ENCODE results near the gene SLC35F1.
"Not testable (repeated sequence)": the region's sequence is repeated elsewhere in the genome, so short reads cannot be mapped to it uniquely, and the experiment has no call there.

The SLC35F1 gene

GRCh38 chr6:117924690-117925089 lies 17.6 kb downstream of the SLC35F1 start:
- no peak for FAIRE-seq

GRCh38 chr6:117927866-117928265 lies 20.8 kb downstream of the SLC35F1 start:
- DNase-seq (ENCODE audit: low spot score), result no peak
- no peak for FAIRE-seq

More at GRCh38 chr6:117924690-117925089, 17.6 kb downstream of the SLC35F1 start:
- DNase-seq (ENCODE audit: low spot score), result no peak

GRCh38 chr6:117928833-117929232 lies 21.8 kb downstream of the SLC35F1 start:
- DNase-seq (ENCODE audit: low spot score) (no peak), FAIRE-seq (no peak)

- FAIRE-seq, result no peak
- DNase-seq (ENCODE audit: low spot score), result no peak
Observed at GRCh38 chr6:117929501-117929900, 22.4 kb downstream of the SLC35F1 start.

- no peak for FAIRE-seq
- no peak for DNase-seq (ENCODE audit: low spot score)
Observed at GRCh38 chr6:117930645-117931044, 23.6 kb downstream of the SLC35F1 start.

GRCh38 chr6:117932001-117932400 lies 24.9 kb downstream of the SLC35F1 start:
- FAIRE-seq, result no peak
- DNase-seq (ENCODE audit: low spot score), result no peak

- FAIRE-seq, result no peak
- no peak for DNase-seq (ENCODE audit: low spot score)
Observed at GRCh38 chr6:117932676-117933075, 25.6 kb downstream of the SLC35F1 start.

- DNase-seq (ENCODE audit: low spot score), result no peak
- no peak for FAIRE-seq
Observed at GRCh38 chr6:117933471-117933870, 26.4 kb downstream of the SLC35F1 start.

GRCh38 chr6:117938311-117938995 lies 31.4 kb downstream of the SLC35F1 start:
- FAIRE-seq (no peak), DNase-seq (ENCODE audit: low spot score) (no peak)

GRCh38 chr6:117947234-117947633 lies 40.2 kb downstream of the SLC35F1 start:
- DNase-seq (ENCODE audit: low spot score) (no peak), FAIRE-seq (no peak)

- DNase-seq (ENCODE audit: low spot score) (no peak), FAIRE-seq (no peak)
Observed at GRCh38 chr6:117951783-117952182, 44.7 kb downstream of the SLC35F1 start.

GRCh38 chr6:117955684-117956256 lies 48.7 kb downstream of the SLC35F1 start:
- no peak for DNase-seq (ENCODE audit: low spot score)
- FAIRE-seq, result no peak

- DNase-seq (ENCODE audit: low spot score) (no peak), FAIRE-seq (no peak)
Observed at GRCh38 chr6:117956386-117956785, 49.3 kb downstream of the SLC35F1 start.

GRCh38 chr6:117958536-117958935 lies 51.5 kb downstream of the SLC35F1 start:
- no peak for FAIRE-seq
- DNase-seq (ENCODE audit: low spot score), result no peak

- FAIRE-seq (no peak), DNase-seq (ENCODE audit: low spot score) (no peak)
Observed at GRCh38 chr6:117960877-117961276, 53.8 kb downstream of the SLC35F1 start.

GRCh38 chr6:117961301-117961700 lies 54.2 kb downstream of the SLC35F1 start:
- DNase-seq (ENCODE audit: low spot score) (no peak), FAIRE-seq (no peak)

GRCh38 chr6:117965763-117966162 lies 58.7 kb downstream of the SLC35F1 start:
- not testable (repeated sequence) for DNase-seq (ENCODE audit: low spot score); FAIRE-seq

- DNase-seq (ENCODE audit: low spot score) (no peak), FAIRE-seq (no peak)
Observed at GRCh38 chr6:117971637-117972036, 64.6 kb downstream of the SLC35F1 start.

- FAIRE-seq (no peak), DNase-seq (ENCODE audit: low spot score) (no peak)
Observed at GRCh38 chr6:117974914-117975627, 68.0 kb downstream of the SLC35F1 start.

- DNase-seq (ENCODE audit: low spot score), result peak; percentile 24
Observed at GRCh38 chr6:117976030-117976651, 69.1 kb downstream of the SLC35F1 start.

GRCh38 chr6:117985916-117986315 lies 78.9 kb downstream of the SLC35F1 start:
- FAIRE-seq, result no peak

More at GRCh38 chr6:117976030-117976651, 69.1 kb downstream of the SLC35F1 start:
- no peak for FAIRE-seq

GRCh38 chr6:117986396-117986795 lies 79.3 kb downstream of the SLC35F1 start:
- DNase-seq (ENCODE audit: low spot score) (no peak), FAIRE-seq (no peak)

More at GRCh38 chr6:117985916-117986315, 78.9 kb downstream of the SLC35F1 start:
- DNase-seq (ENCODE audit: low spot score), result no peak
